COR-L47 (cell line): ENCODE measurements around the gene RPA3.

Experiments used
- DNase-seq: peaks from one replicate; lab custom pipeline; 2025; lab: John Stamatoyannopoulos, UW

RPA3 gene

DNA sequence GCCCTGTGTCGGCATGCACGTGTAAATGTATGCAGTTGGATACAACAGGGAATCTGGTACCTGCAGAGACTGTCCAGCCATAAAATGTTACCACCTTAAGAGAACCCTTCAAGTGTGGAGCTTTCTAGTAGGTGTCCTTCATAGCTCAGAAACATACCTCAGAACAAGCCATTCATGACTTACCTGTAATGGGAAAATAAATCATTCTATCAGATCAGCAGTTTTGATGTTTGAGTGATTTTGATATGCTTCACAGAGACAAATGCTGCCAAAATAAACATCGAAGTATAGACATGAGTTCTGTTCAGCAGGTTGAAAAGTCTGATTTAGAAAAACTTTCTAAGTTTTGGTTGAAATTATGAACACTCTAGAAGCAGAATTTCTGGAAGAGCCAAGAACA is 111.4 kb downstream of the RPA3 start:
- DNase-seq, result no peak

DNA sequence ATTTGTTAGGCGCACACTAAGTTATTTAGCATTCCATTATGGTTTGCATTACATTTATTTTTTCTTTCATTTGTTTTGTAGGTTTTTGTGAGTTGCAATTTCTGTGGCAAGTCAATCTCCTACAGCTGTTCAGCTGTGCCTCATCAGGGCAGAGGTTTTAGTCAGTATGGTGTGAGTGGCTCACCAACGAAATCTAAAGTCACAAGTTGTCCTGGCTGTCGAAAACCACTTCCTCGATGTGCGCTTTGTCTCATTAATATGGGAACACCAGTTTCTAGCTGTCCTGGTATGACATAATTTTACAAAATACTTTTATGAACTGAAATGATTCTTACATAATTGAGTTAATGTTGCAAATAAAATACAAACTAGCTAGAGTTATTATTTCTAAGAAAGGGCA is 122.2 kb downstream of the RPA3 start:
- DNase-seq, result no peak

DNA sequence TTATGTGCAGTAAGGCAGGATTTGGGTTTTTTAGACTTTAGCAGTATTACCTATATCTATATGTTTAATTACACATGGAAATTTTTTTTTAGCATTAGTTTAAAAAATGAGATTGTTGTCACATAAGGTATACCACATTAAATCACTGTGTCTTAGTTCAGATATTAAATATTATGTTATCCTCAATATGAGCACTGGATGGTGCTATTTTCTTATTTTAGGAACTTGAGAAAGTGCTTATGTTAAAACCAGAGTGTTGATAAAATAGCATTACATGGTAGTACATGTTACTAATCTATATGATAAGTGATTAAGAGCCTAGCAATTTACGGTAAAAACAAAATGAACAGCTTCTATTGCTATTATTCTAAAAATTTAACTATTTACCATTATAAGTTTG is 123.0 kb downstream of the RPA3 start:
- DNase-seq, result peak; percentile 14
